ENCODE results near the gene FBXO27.
A peak's percentile ranks its signal among the peaks of the same experiment; 100 is the strongest.
"Not testable (repeated sequence)": the region's sequence is repeated elsewhere in the genome, so short reads cannot be mapped to it uniquely, and the experiment has no call there.

Gene FBXO27

DNA sequence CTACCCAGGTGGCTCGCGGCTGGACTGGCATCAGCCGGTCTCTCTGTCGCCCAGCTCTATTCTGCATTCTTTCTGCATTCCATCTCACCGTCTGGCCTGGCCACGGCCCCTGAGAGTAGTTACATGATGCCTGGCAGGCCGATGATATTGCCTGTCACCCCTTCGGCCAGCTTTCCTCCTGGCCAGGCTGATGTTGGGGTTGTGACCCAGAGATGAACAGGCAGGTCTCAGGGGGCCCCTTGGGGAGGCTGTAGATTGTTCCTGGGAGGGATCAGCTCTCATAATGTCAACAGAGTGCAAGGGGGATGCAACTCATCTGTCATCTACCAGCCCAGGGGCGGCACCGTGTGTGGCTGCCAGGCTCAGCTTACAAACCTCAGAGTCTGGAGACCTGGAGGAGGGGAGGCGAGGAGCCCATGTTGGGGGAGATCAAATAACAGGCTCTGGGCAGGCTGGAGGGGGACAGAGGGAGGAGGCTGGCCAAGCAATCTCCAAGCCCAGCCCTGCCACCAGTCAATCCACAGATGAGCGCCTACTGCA lies 43.2 kb downstream of the FBXO27 start:
- DNase-seq (ENCODE audit: low spot score): peak; percentile 52

DNA sequence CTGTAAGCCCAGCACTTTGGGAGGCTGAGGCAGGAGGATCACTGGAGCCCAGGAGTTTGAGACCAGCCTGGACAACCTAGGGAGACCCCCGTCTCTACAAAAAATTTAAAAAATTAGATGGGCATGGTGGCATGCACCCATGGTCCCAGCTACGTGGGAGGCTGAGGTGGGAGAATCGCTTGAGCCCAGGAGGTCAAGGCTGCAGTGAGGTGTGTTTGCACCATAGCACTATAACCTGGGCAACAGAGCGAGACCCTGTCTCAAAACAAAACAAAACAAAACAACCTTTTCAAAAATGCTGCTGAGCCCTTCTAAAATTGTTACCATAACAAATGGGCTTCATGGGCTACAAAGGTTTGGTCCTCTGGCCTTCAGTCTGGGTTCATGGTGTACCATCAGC lies 43.7 kb downstream of the FBXO27 start:
- DNase-seq (ENCODE audit: low spot score): not testable (repeated sequence)

DNA sequence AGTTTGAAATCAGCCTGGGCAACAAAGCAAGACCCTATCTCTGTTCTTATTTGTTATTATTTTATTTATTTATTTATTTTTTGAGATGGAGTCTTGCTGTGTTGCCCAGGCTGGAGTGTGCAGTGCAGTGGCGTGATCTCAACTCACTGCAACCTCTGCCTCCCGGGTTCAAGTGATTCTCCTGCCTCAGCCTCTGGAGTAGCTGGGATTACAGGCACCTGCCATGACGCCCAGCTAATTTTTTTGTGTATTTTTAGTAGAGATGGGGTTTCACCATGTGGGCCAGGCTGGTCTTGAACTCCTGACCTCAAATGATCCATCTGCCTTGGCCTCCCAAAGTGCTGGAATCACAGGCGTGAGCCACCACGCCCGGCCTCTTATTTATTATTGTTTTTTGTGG lies 44.6 kb downstream of the FBXO27 start:
- not testable (repeated sequence) for DNase-seq (ENCODE audit: low spot score)

DNA sequence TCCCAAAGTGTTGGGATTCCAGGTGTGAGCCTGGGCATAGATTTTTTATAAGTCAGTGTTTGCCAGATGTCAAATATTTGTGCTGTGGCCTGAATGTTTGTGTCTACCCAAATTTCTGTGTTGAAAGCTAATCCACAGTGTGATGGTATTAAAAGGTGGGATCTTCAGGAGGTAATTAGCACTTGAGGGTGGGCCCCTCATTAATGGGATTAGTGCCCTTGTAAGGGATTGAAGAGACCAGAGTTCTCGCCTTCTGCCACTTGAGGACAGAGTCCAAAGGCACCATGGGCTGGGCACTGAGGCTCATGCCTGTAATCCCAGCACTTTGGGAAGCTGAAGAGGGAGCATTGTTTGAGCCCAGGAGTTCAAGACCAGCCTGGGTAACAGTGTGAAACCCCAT lies 47.1 kb downstream of the FBXO27 start:
- DNase-seq (ENCODE audit: low spot score): no peak

DNA sequence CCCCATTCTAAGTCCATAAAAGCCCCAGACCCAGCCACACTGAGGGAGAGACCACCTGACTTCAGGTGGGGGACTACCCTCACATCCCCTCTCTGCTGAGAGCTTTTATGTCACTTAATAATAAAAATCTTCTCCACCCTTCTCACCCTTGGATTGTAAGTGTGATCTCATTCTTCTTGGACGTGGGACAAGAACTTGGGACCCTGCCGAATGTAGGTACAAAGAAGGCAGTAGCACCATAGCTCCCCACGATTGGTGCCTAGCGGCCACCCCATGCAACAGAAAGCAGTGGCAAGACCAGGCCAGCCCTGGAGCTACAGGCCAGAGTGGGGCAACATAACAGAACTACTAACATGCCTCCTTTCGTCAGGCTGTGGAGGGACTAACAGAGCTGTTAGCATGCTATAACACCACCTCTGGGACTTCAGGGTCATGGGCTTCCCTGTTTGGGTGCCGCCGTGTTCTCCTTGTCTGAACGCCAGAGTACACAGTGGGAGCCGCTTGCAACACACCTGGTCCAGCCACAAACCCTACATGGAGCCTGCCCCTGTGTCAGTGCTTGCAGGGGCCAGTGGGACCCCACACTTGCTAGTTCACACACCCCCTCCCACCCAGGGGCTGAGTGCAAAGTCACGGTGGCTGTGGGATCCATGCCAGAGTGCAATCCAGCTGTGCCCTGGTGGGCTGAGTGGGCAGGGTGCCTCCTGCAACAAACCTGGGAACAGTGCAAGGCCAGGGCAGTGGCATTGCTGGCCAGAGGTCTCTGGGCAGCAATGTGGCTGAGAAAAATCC lies 51.6 kb downstream of the FBXO27 start:
- no peak for DNase-seq (ENCODE audit: low spot score)

GRCh38 chr19:38979812-38980211 lies 52.5 kb downstream of the FBXO27 start:
- no peak for DNase-seq (ENCODE audit: low spot score)

DNA sequence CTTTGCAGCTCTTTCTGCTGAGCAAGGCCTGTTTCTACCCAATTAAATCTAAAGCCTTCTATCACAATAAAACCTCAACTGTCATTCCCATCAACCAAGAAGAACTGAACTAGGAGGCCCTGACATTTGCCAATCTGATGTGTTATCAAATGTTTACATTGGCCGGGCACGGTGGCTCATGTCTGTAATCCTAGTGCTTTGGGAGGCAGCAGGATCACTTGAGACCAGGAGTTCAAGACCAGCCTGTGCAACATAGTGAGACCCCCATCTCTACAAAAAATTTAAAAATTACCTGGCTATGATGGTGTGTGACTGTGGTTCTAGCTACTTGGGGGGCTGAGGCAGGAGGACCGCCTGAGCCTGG lies 54.0 kb downstream of the FBXO27 start:
- DNase-seq (ENCODE audit: low spot score): no peak

DNA sequence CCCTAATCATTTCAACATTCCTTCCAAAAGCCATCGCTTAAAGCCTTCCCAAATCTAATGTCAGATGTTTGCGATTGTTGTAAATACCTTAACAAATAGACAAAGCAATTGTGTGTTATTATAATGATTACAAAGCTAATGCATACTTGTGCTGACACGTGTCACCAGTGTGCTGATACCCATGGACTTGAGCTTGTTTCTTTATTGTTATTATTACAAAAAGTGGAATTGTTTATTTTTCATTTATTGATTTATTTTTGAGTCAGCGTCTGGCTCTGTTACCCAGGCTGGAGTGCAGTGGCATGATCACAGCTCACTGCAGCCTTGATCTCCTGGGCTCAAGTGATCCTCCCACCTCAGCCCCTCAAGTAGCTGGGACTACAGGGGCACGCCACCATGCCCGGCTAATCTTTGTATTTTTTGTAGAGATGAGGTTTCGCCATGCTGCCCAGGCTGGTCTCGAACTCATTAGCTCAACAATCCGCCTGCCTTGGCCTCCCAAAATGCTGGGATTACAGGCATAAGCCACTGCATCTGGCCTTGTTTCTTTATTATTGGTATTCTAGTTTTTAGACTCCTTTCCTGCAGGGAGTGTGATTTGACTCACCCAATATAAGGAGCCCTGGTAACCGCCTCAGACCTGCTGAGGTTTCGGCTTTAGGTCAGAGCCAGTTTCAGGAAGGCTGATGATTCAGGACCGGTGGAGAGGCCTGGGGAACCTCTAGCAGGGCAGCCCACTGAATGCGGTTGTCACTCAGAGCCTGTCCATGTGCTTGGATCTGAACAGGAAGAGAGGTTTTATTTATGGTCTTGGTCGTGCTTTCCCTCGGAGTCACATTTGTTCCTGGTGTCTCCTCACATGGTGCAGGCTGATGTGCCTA lies 54.7 kb downstream of the FBXO27 start:
- no peak for DNase-seq (ENCODE audit: low spot score)

- peak; percentile 29 for DNase-seq (ENCODE audit: low spot score)
Observed at GRCh38 chr19:38975861-38976271, 56.5 kb downstream of the FBXO27 start.

- DNase-seq (ENCODE audit: low spot score): peak; percentile 38
Observed at GRCh38 chr19:38975214-38975860, 57.0 kb downstream of the FBXO27 start, which contains the start of gene FBXO17. FBXO17 (minus strand) TSS chr19:38975742; CDS start chr19:38950319, 25,423 bp downstream.

DNA sequence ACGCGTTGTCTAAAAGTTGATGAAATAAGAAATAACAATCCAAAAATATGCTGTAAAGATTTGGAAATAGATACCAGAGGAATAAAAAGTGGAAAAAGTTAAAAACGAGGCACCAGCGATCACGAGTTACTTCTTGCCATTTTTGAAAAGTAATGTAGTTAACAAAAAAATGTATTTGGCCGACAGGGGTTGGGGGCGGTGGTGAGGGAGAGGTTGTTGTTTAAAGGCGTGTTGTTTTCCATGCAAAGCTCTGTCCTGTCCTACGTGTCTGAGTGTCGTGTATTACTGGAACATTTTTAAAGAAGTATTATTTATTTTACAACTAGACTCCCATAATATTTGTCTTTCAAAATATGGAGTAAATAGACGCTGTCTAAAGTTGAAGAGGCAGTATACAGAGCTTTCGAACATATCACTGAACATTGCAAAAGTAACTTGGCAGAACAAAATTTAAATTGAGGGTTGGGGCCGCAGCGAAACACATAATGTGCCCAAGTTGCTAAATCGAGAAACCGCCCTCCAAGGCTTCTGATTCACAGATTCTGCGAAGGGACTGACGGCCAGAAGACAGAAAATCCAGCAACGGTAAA lies 57.6 kb downstream of the FBXO27 start:
- no peak for DNase-seq (ENCODE audit: low spot score)
